NB4 (cell line): Measurements from ENCODE around the gene ZRANB3.
"Not testable (repeated sequence)": the region's sequence is repeated elsewhere in the genome, so short reads cannot be mapped to it uniquely, and the experiment has no call there.

Source experiments
- DNase-seq: peaks from one replicate; pipeline ENCODE4 v3.0.0; 2010; ENCODE audit warnings: low read depth
- H3K4me3 ChIP-seq: one replicate; pipeline ENCODE4 v1.5.1; 2011; ENCODE audit warnings: mild to moderate bottlenecking, low read depth, low read length, moderate library complexity
- CTCF ChIP-seq: IDR thresholded peaks from one replicate; pipeline ENCODE4 v1.5.1; 2012; ENCODE audit warnings: low read depth, low read length
- MAX ChIP-seq: IDR thresholded peaks from 2 replicates; pipeline ENCODE4 v1.6.1; 2011; ENCODE audit warnings: low read depth, low read length
- MYC ChIP-seq: IDR thresholded peaks from 2 replicates; pipeline ENCODE4 v1.6.1; 2011; ENCODE audit warnings: low read depth, low read length
- POLR2A ChIP-seq: IDR thresholded peaks from 2 replicates; pipeline ENCODE4 v1.6.1; 2011; ENCODE audit warnings: mild to moderate bottlenecking; ENCODE audit not compliant: insufficient read length; ENCODE audit errors: extremely low read depth

The ZRANB3 gene

GRCh38 chr2:135504811-135505210 is 26.2 kb downstream of the ZRANB3 start:
- TF ChIP-seq POLR2A (no peak), MAX (no peak), MYC (no peak), CTCF (no peak)
- DNase-seq: no peak
- H3K4me3 ChIP-seq: no peak overlapping the region

GRCh38 chr2:135498588-135498987 is 32.4 kb downstream of the ZRANB3 start:
- not testable (repeated sequence) for DNase-seq, H3K4me3 ChIP-seq

GRCh38 chr2:135494917-135495316 is 36.1 kb downstream of the ZRANB3 start:
- DNase-seq: no peak
- TF ChIP-seq MYC (no peak), POLR2A (no peak), CTCF (no peak), MAX (no peak)
- H3K4me3 ChIP-seq: no peak overlapping the region

- TF ChIP-seq MYC (no peak), MAX (no peak)
- H3K4me3 ChIP-seq: no peak overlapping the region
- no peak for DNase-seq
Observed at GRCh38 chr2:135494503-135494902, 36.5 kb downstream of the ZRANB3 start.

- no peak overlapping the region for H3K4me3 ChIP-seq
- DNase-seq: no peak
- TF ChIP-seq MAX (no peak), MYC (no peak), POLR2A (no peak), CTCF (no peak)
Observed at GRCh38 chr2:135490376-135490775, 40.6 kb downstream of the ZRANB3 start.

- TF ChIP-seq CTCF (no peak), MYC (no peak), POLR2A (no peak), MAX (no peak)
- no peak for DNase-seq
- no peak overlapping the region for H3K4me3 ChIP-seq
Observed at GRCh38 chr2:135485441-135485840, 45.6 kb downstream of the ZRANB3 start.

GRCh38 chr2:135475128-135475527 is 55.9 kb downstream of the ZRANB3 start:
- TF ChIP-seq MYC: no peak
- no peak for TF ChIP-seq MAX
- TF ChIP-seq POLR2A: no peak
- no peak for TF ChIP-seq CTCF
- H3K4me3 ChIP-seq: no peak overlapping the region
- DNase-seq: no peak
